EL (cell line): Measurements from ENCODE around the gene ATF7IP2.
"Not testable (repeated sequence)": the region's sequence is repeated elsewhere in the genome, so short reads cannot be mapped to it uniquely, and the experiment has no call there.

Experiments used
- DNase-seq: peaks from one replicate; pipeline ENCODE4 v3.0.0-alpha.2; 2016

ATF7IP2 gene

GRCh38 chr16:10376229-10376628, 9.6 kb upstream of the ATF7IP2 start:
- no peak for DNase-seq

GRCh38 chr16:10383626-10384025, 2.2 kb upstream of the ATF7IP2 start:
- DNase-seq: no peak

- DNase-seq: no peak
Measured at GRCh38 chr16:10386517-10387100, 748 bp downstream of the ATF7IP2 start.

GRCh38 chr16:10387188-10387617, 1.3 kb downstream of the ATF7IP2 start:
- DNase-seq: no peak

- no peak for DNase-seq
Measured at GRCh38 chr16:10388988-10389387, 3.1 kb downstream of the ATF7IP2 start.

GRCh38 chr16:10390330-10390729, 4.5 kb downstream of the ATF7IP2 start:
- DNase-seq: no peak

GRCh38 chr16:10390867-10391266, 5.0 kb downstream of the ATF7IP2 start:
- DNase-seq: no peak

- DNase-seq: no peak
Measured at GRCh38 chr16:10391339-10391738, 5.5 kb downstream of the ATF7IP2 start.

GRCh38 chr16:10402975-10403374, 17.1 kb downstream of the ATF7IP2 start:
- no peak for DNase-seq

GRCh38 chr16:10405386-10405939, 19.6 kb downstream of the ATF7IP2 start:
- peak; percentile 21 for DNase-seq

GRCh38 chr16:10408824-10409381, 23.0 kb downstream of the ATF7IP2 start:
- DNase-seq: no peak

GRCh38 chr16:10409713-10410112, 23.9 kb downstream of the ATF7IP2 start:
- DNase-seq: not testable (repeated sequence)

- DNase-seq: no peak
Measured at GRCh38 chr16:10410469-10410868, 24.6 kb downstream of the ATF7IP2 start.

GRCh38 chr16:10412935-10413601, 27.2 kb downstream of the ATF7IP2 start:
- DNase-seq: no peak

GRCh38 chr16:10418204-10418603, 32.3 kb downstream of the ATF7IP2 start:
- not testable (repeated sequence) for DNase-seq

- DNase-seq: no peak
Measured at GRCh38 chr16:10419701-10420100, 33.8 kb downstream of the ATF7IP2 start.

- no peak for DNase-seq
Measured at GRCh38 chr16:10421596-10421995, 35.7 kb downstream of the ATF7IP2 start.

- no peak for DNase-seq
Measured at GRCh38 chr16:10428433-10429168, 42.7 kb downstream of the ATF7IP2 start.

GRCh38 chr16:10429299-10429969, 43.6 kb downstream of the ATF7IP2 start:
- DNase-seq: not testable (repeated sequence)

GRCh38 chr16:10441726-10442125, 55.9 kb downstream of the ATF7IP2 start:
- no peak for DNase-seq

- DNase-seq: no peak
Measured at GRCh38 chr16:10447289-10447688, 61.4 kb downstream of the ATF7IP2 start.

- not testable (repeated sequence) for DNase-seq
Measured at GRCh38 chr16:10452208-10453158, 66.6 kb downstream of the ATF7IP2 start.
